H9 (cell line): ENCODE data around the gene CD300A. TPM values are rescaled to one million over a fixed set of nuclear protein-coding genes. Genes with fewer than 3 reads are reported as not detected.

Source experiments
- DNase-seq: peaks from one replicate; pipeline ENCODE4 v3.0.0-alpha.2; 2017
- H2AFZ ChIP-seq: one replicate; pipeline ENCODE4 v1.6.1; 2013; ENCODE audit warnings: mild to moderate bottlenecking, low read length, control low read depth, moderate library complexity
- H2AK5ac ChIP-seq: 2 replicates; pipeline ENCODE4 v1.6.1; 2013; ENCODE audit warnings: low read length, control low read depth, mixed read lengths; ENCODE audit not compliant: insufficient read length
- H2BK120ac ChIP-seq: one replicate; pipeline ENCODE4 v1.6.1; 2013; ENCODE audit warnings: low read depth, mild to moderate bottlenecking, low read length, control low read depth, inconsistent platforms; ENCODE audit not compliant: poor library complexity, severe bottlenecking
- H2BK12ac ChIP-seq: 2 replicates; pipeline ENCODE4 v1.6.1; 2013; ENCODE audit warnings: low read length, control low read depth, mixed read lengths, low read depth; ENCODE audit not compliant: insufficient read length
- H2BK15ac ChIP-seq: 2 replicates; pipeline ENCODE4 v1.6.1; 2013; ENCODE audit warnings: low read depth, low read length, control low read depth
- H2BK20ac ChIP-seq: one replicate; pipeline ENCODE4 v1.6.1; 2013; ENCODE audit warnings: low read depth, mild to moderate bottlenecking, low read length, control low read depth, inconsistent platforms; ENCODE audit not compliant: poor library complexity, severe bottlenecking
- H2BK5ac ChIP-seq: 2 replicates; pipeline ENCODE4 v1.6.1; 2013; ENCODE audit warnings: low read length, control low read depth, mixed read lengths; ENCODE audit not compliant: insufficient read length
- H3K14ac ChIP-seq: 2 replicates; pipeline ENCODE4 v1.6.1; 2013; ENCODE audit warnings: low read length, control low read depth; ENCODE audit not compliant: insufficient read depth
- H3K18ac ChIP-seq: 2 replicates; pipeline ENCODE4 v1.6.1; 2013; ENCODE audit warnings: low read depth, mild to moderate bottlenecking, mixed read lengths, low read length, control low read depth; ENCODE audit not compliant: insufficient read length
- H3K23ac ChIP-seq: 2 replicates; pipeline ENCODE4 v1.6.1; 2013; ENCODE audit warnings: low read length, control low read depth, mixed read lengths, low read depth; ENCODE audit not compliant: insufficient read length
- H3K23me2 ChIP-seq: 2 replicates; pipeline ENCODE4 v1.6.1; 2013; ENCODE audit warnings: low read depth, mild to moderate bottlenecking, mixed read lengths, low read length, control low read depth; ENCODE audit not compliant: insufficient read length, poor library complexity, severe bottlenecking
- H3K27ac ChIP-seq: 2 replicates; pipeline ENCODE4 v1.5.1; 2013; ENCODE audit warnings: low read length, control low read depth, mixed read lengths, low read depth; ENCODE audit not compliant: insufficient read length
- H3K27me3 ChIP-seq: 2 replicates; pipeline ENCODE4 v1.6.1; 2013; ENCODE audit warnings: low read length, control low read depth, inconsistent platforms; ENCODE audit not compliant: insufficient read depth
- H3K4ac ChIP-seq: 2 replicates; pipeline ENCODE4 v1.6.1; 2013; ENCODE audit warnings: low read depth, mild to moderate bottlenecking, control low read depth, inconsistent platforms, low read length, moderate library complexity
- H3K4me1 ChIP-seq: 2 replicates; pipeline ENCODE4 v1.6.1; 2013; ENCODE audit warnings: low read length, control low read depth, inconsistent platforms; ENCODE audit not compliant: insufficient read depth
- H3K4me2 ChIP-seq: 2 replicates; pipeline ENCODE4 v1.6.1; 2013; ENCODE audit warnings: low read length, control low read depth, mixed read lengths; ENCODE audit not compliant: insufficient read length, insufficient read depth
- H3K56ac ChIP-seq: 2 replicates; pipeline ENCODE4 v1.6.1; 2013; ENCODE audit warnings: low read depth, mild to moderate bottlenecking, mixed read lengths, low read length, control low read depth; ENCODE audit not compliant: insufficient read length
- H3K79me1 ChIP-seq: 2 replicates; pipeline ENCODE4 v1.6.1; 2013; ENCODE audit warnings: low read depth, mild to moderate bottlenecking, moderate library complexity, low read length, control low read depth, inconsistent platforms; ENCODE audit not compliant: insufficient read depth, poor library complexity, severe bottlenecking
- H3K79me2 ChIP-seq: 2 replicates; pipeline ENCODE4 v1.6.1; 2013; ENCODE audit warnings: low read length, control low read depth, inconsistent platforms; ENCODE audit not compliant: insufficient read depth
- H3K9ac ChIP-seq: 2 replicates; pipeline ENCODE4 v1.6.1; 2013; ENCODE audit warnings: low read length, control low read depth, mixed read lengths; ENCODE audit not compliant: insufficient read length; ENCODE audit errors: extremely low read depth
- H3K9me3 ChIP-seq: one replicate; pipeline ENCODE4 v1.6.1; 2013; ENCODE audit warnings: low read depth, low read length, inconsistent platforms; ENCODE audit not compliant: control insufficient read depth
- H3T11ph ChIP-seq: one replicate; pipeline ENCODE4 v1.6.1; 2013; ENCODE audit warnings: mild to moderate bottlenecking, low read length, control low read depth, inconsistent platforms
- H4K20me1 ChIP-seq: one replicate; pipeline ENCODE4 v1.6.1; 2013; ENCODE audit not compliant: control insufficient read depth, insufficient read length, insufficient read depth
- H4K5ac ChIP-seq: 2 replicates; pipeline ENCODE4 v1.6.1; 2013; ENCODE audit warnings: low read depth, mild to moderate bottlenecking, mixed read lengths, low read length, control low read depth; ENCODE audit not compliant: insufficient read length
- H4K8ac ChIP-seq: replicated peaks from 2 replicates; pipeline ENCODE4 v1.6.1; 2013; ENCODE audit warnings: low read length, control low read depth, mixed read lengths, low read depth; ENCODE audit not compliant: insufficient read length
- H4K91ac ChIP-seq: 2 replicates; pipeline ENCODE4 v1.6.1; 2013; ENCODE audit warnings: low read depth, mild to moderate bottlenecking, moderate library complexity, mixed read lengths, low read length, control low read depth; ENCODE audit not compliant: insufficient read length
- H3K27ac Mint-ChIP-seq, 3 experiments: 2 replicates in 2 of 3; 3 replicates in 1 of 3; pipeline ENCODE4 v1.8.0; 2020 to 2021; ENCODE audit warnings: mixed read lengths in 3 of 3, mild to moderate bottlenecking in 1 of 3, moderate library complexity in 1 of 3
- H3K27me3 Mint-ChIP-seq: 2 replicates; pipeline ENCODE4 v1.8.0; 2021; ENCODE audit warnings: low read depth, mild to moderate bottlenecking, moderate library complexity, mixed read lengths
- H3K36me3 Mint-ChIP-seq, 3 experiments: 2 replicates in 2 of 3; 3 replicates in 1 of 3; pipeline ENCODE4 v1.8.0; 2020 to 2021; ENCODE audit warnings: low read depth in 3 of 3, mixed read lengths in 3 of 3; ENCODE audit not compliant: insufficient read depth in 1 of 3
- H3K4me1 Mint-ChIP-seq, 2 experiments: 2 replicates each; pipeline ENCODE4 v1.8.0; 2020; ENCODE audit warnings: mixed read lengths in 2 of 2
- H3K4me3 Mint-ChIP-seq, 2 experiments: 2 replicates in 1 of 2; 3 replicates in 1 of 2; pipeline ENCODE4 v1.8.0; 2020 to 2021; ENCODE audit warnings: mild to moderate bottlenecking in 2 of 2, mixed read lengths in 2 of 2, moderate library complexity in 1 of 2
- H3K9me3 Mint-ChIP-seq, 2 experiments: 2 replicates in 1 of 2; 3 replicates in 1 of 2; pipeline ENCODE4 v1.8.0; 2020; ENCODE audit warnings: mild to moderate bottlenecking in 2 of 2, mixed read lengths in 2 of 2, moderate library complexity in 1 of 2
- CTCF ChIP-seq: fragments of 200-600 bp; sonication (generic); conservative IDR thresholded peaks from 3 replicates; pipeline ENCODE4 v1.8.0; 2021; ENCODE audit warnings: antibody characterized with exemption, mild to moderate bottlenecking
- WGBS: extraction: QIAGEN DNeasy Blood & Tissue Kit; methylation state at CpG from one replicate; pipeline ENCODE4 v1.1.7; 2013; ENCODE audit warnings: missing lambda C conversion rate, low lambda C conversion rate, mixed read lengths; ENCODE audit not compliant: insufficient read length; ENCODE audit errors: extremely low coverage; 5-methylcytosine and 5-hydroxymethylcytosine counted together
- total RNA-seq: library from RNA; stranded (reverse); gene quantifications from 2 replicates; pipeline ENCODE4 v1.2.1, GENCODE V29; 2021

Gene CD300A
- total RNA-seq, 1 experiment from 2014 or later: not detected

- H3K14ac ChIP-seq: no peak overlapping the region
- no peak overlapping the region for H3K4ac ChIP-seq
- no peak for TF ChIP-seq CTCF
- H2BK120ac ChIP-seq: no peak overlapping the region
- peaks cover 0 to 9% (median 3%) of the 10 kb centered on the region in 3 experiments; a peak in 3 of 7 replicates for H3K36me3 Mint-ChIP-seq
- H3K4me1 ChIP-seq: no peaks in the 10 kb centered on the region
- H3K27ac ChIP-seq: no peak overlapping the region
- H3K79me1 ChIP-seq: no peaks in the 10 kb centered on the region
- no peaks in the 10 kb centered on the region for H3K23me2 ChIP-seq
- no peaks in the 10 kb centered on the region for H3K27me3 ChIP-seq
- H3K56ac ChIP-seq: no peak overlapping the region
- DNase-seq: peak; percentile 17
- H3K4me3 Mint-ChIP-seq: no peak overlapping the region
- no peaks in the 10 kb centered on the region for H3K4me1 Mint-ChIP-seq
- H3T11ph ChIP-seq: no peak overlapping the region
- H2BK20ac ChIP-seq: no peak overlapping the region
- no peak overlapping the region for H3K9ac ChIP-seq
- H3K9me3 ChIP-seq: no peaks in the 10 kb centered on the region
- no peak overlapping the region for H2BK12ac ChIP-seq
- H2BK15ac ChIP-seq: no peak overlapping the region
- no peak overlapping the region for H4K8ac ChIP-seq
- no peak overlapping the region for H4K5ac ChIP-seq
- no peak overlapping the region for H3K4me2 ChIP-seq
- H3K9me3 Mint-ChIP-seq: peaks cover 15% of the 10 kb centered on the region in 2 experiments
- no peak overlapping the region for H3K27ac Mint-ChIP-seq
- H2AK5ac ChIP-seq: no peak overlapping the region
- no CpG with 5 or more reads among the region's 9 CpGs for WGBS
- no peak overlapping the region for H4K91ac ChIP-seq
- H3K79me2 ChIP-seq: no peaks in the 10 kb centered on the region
- H3K27me3 Mint-ChIP-seq: peaks cover 50% of the 10 kb centered on the region
- no peak overlapping the region for H2BK5ac ChIP-seq
- no peak overlapping the region for H3K23ac ChIP-seq
- H4K20me1 ChIP-seq: no peaks in the 10 kb centered on the region
- no peak overlapping the region for H3K18ac ChIP-seq
- no peak overlapping the region for H2AFZ ChIP-seq
Observed at GRCh38 chr17:74485022-74485743, 18.7 kb downstream of the CD300A start.
